Neural cell (in vitro differentiated cells): ENCODE results near the gene CHTF18.

Source experiments
- EZH2 ChIP-seq: fragments of 200-600, 300-800 bp; shearing (Covaris generic), sonication (generic); IDR thresholded peaks from 2 replicates; pipeline ENCODE4 v1.6.1; 2014; ENCODE audit warnings: antibody characterized with exemption, low read length, borderline replicate concordance, mild to moderate bottlenecking; ENCODE audit not compliant: insufficient read depth, poor library complexity, severe bottlenecking
- POLR2AphosphoS5 ChIP-seq: IDR thresholded peaks from 2 replicates; pipeline ENCODE4 v1.6.1; 2012
- RAD21 ChIP-seq: fragments of 450-650 bp; conservative IDR thresholded peaks from 2 replicates; pipeline ENCODE4 v1.6.1; 2014; ENCODE audit warnings: antibody characterized with exemption, mild to moderate bottlenecking, moderate library complexity
- SMC3 ChIP-seq: fragments of 450-650 bp; conservative IDR thresholded peaks from 2 replicates; pipeline ENCODE4 v1.6.1; 2014; ENCODE audit warnings: antibody characterized with exemption, mild to moderate bottlenecking, moderate library complexity; ENCODE audit not compliant: poor library complexity
- TAF1 ChIP-seq: IDR thresholded peaks from 2 replicates; pipeline ENCODE4 v1.6.1; 2012; ENCODE audit warnings: low read depth
- TF ChIP-seq, protein P1 (sequence below): fragments of 450-650 bp; IDR thresholded peaks from 2 replicates; pipeline ENCODE4 v1.5.1; 2014; ENCODE audit warnings: antibody characterized with exemption, mild to moderate bottlenecking, moderate library complexity; ENCODE audit not compliant: poor library complexity, severe bottlenecking

DNA sequence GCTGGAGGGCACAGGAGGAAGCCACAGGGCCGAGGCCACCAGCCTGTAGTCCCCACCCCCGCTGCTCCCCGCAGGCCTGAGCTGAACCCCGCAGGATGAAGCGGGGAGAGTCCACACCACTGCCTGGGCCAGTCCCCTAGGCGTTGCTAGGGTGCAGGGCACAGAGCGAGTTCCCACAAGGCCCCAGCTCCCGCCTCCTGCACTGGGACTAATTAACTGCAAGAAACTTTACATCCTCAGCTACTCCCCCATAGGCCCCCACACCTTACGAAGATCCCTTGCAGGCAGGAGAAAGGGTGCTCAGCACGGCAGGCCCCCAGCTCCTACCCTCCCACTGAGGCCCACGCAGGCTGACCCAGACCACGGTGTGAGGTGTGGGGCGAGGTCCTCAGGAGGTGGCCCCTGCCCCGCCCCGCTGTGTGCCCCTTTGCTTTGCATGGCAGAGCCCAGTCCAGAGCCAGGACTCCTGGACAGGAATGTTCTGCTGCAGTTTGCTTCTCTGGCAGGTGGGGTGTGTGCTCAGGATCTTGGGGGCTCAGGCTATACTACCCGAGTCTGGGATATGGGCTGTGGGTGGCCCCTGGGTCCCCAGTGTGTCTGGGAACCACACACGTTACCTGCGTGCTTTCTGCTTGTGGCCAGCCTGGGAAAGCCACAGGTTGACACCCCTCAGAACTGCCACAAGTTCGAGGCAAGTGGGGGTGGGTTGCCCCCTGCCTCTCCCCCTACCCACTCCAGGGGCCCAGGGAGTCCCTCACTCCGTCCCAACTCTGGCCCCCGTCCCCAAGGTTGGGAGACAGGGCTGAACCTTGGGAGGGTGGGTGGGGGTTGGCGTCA lies 10.9 kb downstream of the CHTF18 start:
- TF ChIP-seq EZH2 (no peak), POLR2AphosphoS5 (no peak), TAF1 (no peak), SMC3 (no peak), RAD21 (no peak)
- TF ChIP-seq, protein P1, sequence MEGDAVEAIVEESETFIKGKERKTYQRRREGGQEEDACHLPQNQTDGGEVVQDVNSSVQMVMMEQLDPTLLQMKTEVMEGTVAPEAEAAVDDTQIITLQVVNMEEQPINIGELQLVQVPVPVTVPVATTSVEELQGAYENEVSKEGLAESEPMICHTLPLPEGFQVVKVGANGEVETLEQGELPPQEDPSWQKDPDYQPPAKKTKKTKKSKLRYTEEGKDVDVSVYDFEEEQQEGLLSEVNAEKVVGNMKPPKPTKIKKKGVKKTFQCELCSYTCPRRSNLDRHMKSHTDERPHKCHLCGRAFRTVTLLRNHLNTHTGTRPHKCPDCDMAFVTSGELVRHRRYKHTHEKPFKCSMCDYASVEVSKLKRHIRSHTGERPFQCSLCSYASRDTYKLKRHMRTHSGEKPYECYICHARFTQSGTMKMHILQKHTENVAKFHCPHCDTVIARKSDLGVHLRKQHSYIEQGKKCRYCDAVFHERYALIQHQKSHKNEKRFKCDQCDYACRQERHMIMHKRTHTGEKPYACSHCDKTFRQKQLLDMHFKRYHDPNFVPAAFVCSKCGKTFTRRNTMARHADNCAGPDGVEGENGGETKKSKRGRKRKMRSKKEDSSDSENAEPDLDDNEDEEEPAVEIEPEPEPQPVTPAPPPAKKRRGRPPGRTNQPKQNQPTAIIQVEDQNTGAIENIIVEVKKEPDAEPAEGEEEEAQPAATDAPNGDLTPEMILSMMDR, result no peak
